Measurements from ENCODE around the gene SPECC1.
A peak's percentile ranks its signal among the peaks of the same experiment; 100 is the strongest.

Gene SPECC1

DNA sequence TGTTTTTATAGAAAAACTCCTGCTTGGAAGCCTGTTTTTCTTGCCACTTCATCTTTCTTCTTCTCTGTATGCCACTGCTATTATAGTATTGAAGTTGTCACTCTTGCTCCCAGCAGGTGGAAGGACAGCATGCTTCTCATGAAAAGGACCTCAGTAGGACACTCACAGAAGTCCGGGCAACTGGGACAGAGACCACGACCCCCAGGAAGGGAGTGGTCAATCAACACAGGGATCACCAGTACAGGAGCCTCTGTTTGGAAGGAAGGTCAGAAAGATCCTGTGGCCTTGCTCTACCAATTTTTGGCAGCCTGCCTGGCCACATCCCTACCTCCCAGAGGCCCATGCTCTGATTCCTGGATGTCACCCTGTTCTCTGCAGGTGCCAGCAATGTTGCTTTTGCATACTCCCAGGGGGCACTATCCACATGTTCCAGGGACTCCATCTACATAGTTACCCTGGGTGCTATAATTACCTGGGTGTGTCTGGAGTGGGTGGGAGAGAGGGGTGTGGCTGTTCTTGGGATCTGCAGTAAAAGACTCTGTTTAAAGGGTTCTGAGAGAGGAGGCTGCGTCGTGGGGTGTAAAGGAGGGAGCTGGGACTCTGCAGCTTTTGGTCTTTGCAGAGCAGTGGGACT lies 17.8 kb upstream of the SPECC1 start:
- Histone ChIP-seq H3F3A (ENCODE audit: control insufficient read depth, insufficient read depth) (no peaks in the 10 kb centered on the region), H3K36me3 (ENCODE audit: control insufficient read depth, low read length) (no peaks in the 10 kb centered on the region), H3K27me3 (ENCODE audit: control insufficient read depth, low read length) (peaks cover 3% of the 10 kb centered on the region; the same call in 1 of the 2 replicates), H3K4me1 (ENCODE audit: control insufficient read depth, low read length) (0 out of 2 replicates have a peak, but pooled peaks cover 2% of the 10 kb centered on the region), H3K9me3 (ENCODE audit: control insufficient read depth, insufficient read depth, low read length) (no peaks in the 10 kb centered on the region), H3K9me2 (replicated peaks; ENCODE audit: control insufficient read depth, low read length) (no peaks in the 10 kb centered on the region), H3K27ac (ENCODE audit: low read depth, low read length) (no peak overlapping the region), H4K20me1 (ENCODE audit: control insufficient read depth, insufficient read depth, low read depth, low read length) (no peaks in the 10 kb centered on the region; the same call in 1 of the 2 replicates), H3K4me2 (ENCODE audit: low read length) (no peak overlapping the region), H3K4me3 (ENCODE audit: low read length) (no peak overlapping the region), H3K79me2 (ENCODE audit: control insufficient read depth, low read length) (no peaks in the 10 kb centered on the region)
- no peak for TF ChIP-seq EZH2phosphoT487 (IDR thresholded peaks at IDR 0.05; ENCODE audit: borderline replicate concordance, low read length)
- TF ChIP-seq, protein P1, sequence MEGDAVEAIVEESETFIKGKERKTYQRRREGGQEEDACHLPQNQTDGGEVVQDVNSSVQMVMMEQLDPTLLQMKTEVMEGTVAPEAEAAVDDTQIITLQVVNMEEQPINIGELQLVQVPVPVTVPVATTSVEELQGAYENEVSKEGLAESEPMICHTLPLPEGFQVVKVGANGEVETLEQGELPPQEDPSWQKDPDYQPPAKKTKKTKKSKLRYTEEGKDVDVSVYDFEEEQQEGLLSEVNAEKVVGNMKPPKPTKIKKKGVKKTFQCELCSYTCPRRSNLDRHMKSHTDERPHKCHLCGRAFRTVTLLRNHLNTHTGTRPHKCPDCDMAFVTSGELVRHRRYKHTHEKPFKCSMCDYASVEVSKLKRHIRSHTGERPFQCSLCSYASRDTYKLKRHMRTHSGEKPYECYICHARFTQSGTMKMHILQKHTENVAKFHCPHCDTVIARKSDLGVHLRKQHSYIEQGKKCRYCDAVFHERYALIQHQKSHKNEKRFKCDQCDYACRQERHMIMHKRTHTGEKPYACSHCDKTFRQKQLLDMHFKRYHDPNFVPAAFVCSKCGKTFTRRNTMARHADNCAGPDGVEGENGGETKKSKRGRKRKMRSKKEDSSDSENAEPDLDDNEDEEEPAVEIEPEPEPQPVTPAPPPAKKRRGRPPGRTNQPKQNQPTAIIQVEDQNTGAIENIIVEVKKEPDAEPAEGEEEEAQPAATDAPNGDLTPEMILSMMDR (IDR thresholded peaks at IDR 0.05; ENCODE audit: low read depth, low read length, poor library complexity, severe bottlenecking): no peak

DNA sequence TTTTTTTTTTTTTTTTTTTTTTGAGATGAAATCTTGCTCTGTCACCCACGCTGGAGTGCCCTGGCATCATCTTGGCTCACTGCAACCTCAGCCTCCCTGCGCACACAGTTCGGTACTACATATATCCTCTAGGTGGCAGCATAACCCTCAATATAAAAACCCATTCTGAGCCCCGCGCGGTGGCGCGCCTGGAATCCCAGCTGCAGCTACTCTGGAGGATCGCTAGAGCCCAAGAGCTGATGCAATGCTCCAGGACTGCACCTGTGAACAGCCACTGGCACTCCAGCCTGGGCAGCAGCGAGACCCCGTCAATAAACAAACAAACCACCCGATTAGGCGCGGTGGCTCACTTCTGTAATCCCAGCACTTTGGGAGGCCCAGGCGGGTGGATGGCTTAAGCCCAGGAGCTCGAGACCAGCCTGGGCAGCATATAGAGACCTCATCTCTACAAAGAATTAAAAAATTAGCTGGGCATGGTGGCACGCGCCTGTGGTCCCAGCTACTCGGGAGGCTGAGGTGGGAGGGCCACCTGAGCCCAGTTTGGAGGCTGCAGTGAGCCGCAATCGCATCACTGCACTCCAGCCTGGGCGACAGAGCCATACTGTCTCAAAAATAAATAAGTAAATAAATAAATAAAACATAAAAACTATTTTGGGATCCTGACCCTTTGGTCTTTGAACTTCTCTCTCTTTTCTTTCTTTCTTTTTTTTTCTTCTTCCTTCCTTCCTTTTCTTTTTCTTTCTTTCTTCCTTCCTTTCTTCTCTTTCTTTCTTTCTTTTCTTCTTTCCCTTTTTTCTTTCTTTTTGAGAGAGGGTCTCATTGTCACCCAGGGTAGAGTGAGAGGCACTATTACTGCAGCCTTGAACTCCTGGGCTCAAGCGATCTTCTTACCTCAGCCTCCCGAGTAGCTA lies 16.1 kb upstream of the SPECC1 start:
- Histone ChIP-seq H3K79me2 (ENCODE audit: control insufficient read depth, low read length) (no peaks in the 10 kb centered on the region), H3K27ac (ENCODE audit: low read depth, low read length) (no peak overlapping the region), H3F3A (ENCODE audit: control insufficient read depth, insufficient read depth) (no peaks in the 10 kb centered on the region), H4K20me1 (ENCODE audit: control insufficient read depth, insufficient read depth, low read depth, low read length) (no peaks in the 10 kb centered on the region; the same call in 1 of the 2 replicates), H3K9me3 (ENCODE audit: control insufficient read depth, insufficient read depth, low read length) (no peaks in the 10 kb centered on the region), H3K4me2 (ENCODE audit: low read length) (peak overlapping the region; percentile 44; the same call in 1 of the 2 replicates), H3K4me3 (ENCODE audit: low read length) (no peak overlapping the region), H3K36me3 (ENCODE audit: control insufficient read depth, low read length) (no peaks in the 10 kb centered on the region), H3K9me2 (replicated peaks; ENCODE audit: control insufficient read depth, low read length) (no peaks in the 10 kb centered on the region), H3K4me1 (ENCODE audit: control insufficient read depth, low read length) (0 out of 2 replicates have a peak, but pooled peaks cover 2% of the 10 kb centered on the region), H3K27me3 (ENCODE audit: control insufficient read depth, low read length) (no peaks in the 10 kb centered on the region)
- no peak for TF ChIP-seq EZH2phosphoT487 (IDR thresholded peaks at IDR 0.05; ENCODE audit: borderline replicate concordance, low read length)
- TF ChIP-seq, protein P1 (IDR thresholded peaks at IDR 0.05; ENCODE audit: low read depth, low read length, poor library complexity, severe bottlenecking): peak; percentile 64

GRCh38 chr17:19996086-19996485 lies 13.1 kb upstream of the SPECC1 start:
- Histone ChIP-seq H3K79me2 (ENCODE audit: control insufficient read depth, low read length) (no peaks in the 10 kb centered on the region), H3K4me1 (ENCODE audit: control insufficient read depth, low read length) (0 out of 2 replicates have a peak, but pooled peaks cover 2% of the 10 kb centered on the region), H4K20me1 (ENCODE audit: control insufficient read depth, insufficient read depth, low read depth, low read length) (no peaks in the 10 kb centered on the region; the same call in 1 of the 2 replicates), H3K4me2 (ENCODE audit: low read length) (no peak overlapping the region), H3K36me3 (ENCODE audit: control insufficient read depth, low read length) (no peaks in the 10 kb centered on the region), H3K27me3 (ENCODE audit: control insufficient read depth, low read length) (no peaks in the 10 kb centered on the region), H3F3A (ENCODE audit: control insufficient read depth, insufficient read depth) (no peaks in the 10 kb centered on the region), H3K9me2 (replicated peaks; ENCODE audit: control insufficient read depth, low read length) (no peaks in the 10 kb centered on the region), H3K4me3 (ENCODE audit: low read length) (no peak overlapping the region), H3K27ac (ENCODE audit: low read depth, low read length) (no peak overlapping the region), H3K9me3 (ENCODE audit: control insufficient read depth, insufficient read depth, low read length) (no peaks in the 10 kb centered on the region)
- TF ChIP-seq, protein P1 (IDR thresholded peaks at IDR 0.05; ENCODE audit: low read depth, low read length, poor library complexity, severe bottlenecking): no peak
- TF ChIP-seq EZH2phosphoT487 (IDR thresholded peaks at IDR 0.05; ENCODE audit: borderline replicate concordance, low read length): no peak
